OCI-LY3 (cell line): Measurements from ENCODE around the gene ABTB2.

ENCODE experiments used
- H2AFZ ChIP-seq: fragments of 200-600, 300-600 bp; shearing (Covaris generic); 2 replicates; pipeline ENCODE4 v1.6.0; 2014; ENCODE audit warnings: antibody characterized with exemption, low read depth, low read length
- H3K27ac ChIP-seq: fragments of 200-600, 300-600 bp; sonication (generic); 2 replicates; pipeline ENCODE4 v1.5.1; 2014; ENCODE audit warnings: mild to moderate bottlenecking, low read length, moderate library complexity, mixed read lengths
- H3K27me3 ChIP-seq: fragments of 200-600, 300-600 bp; sonication (generic); 2 replicates; pipeline ENCODE4 v1.6.1; 2014; ENCODE audit warnings: low read depth, low read length, mixed read lengths
- H3K36me3 ChIP-seq: fragments of 200-600, 300-600 bp; sonication (generic); replicated peaks from 2 replicates; pipeline ENCODE3; 2014; ENCODE audit warnings: low read depth, low read length, mixed read lengths
- H3K4me1 ChIP-seq: fragments of 300-600, 200-600 bp; sonication (generic); 2 replicates; pipeline ENCODE4 v1.6.1; 2014; ENCODE audit warnings: low read length, mixed read lengths
- H3K4me2 ChIP-seq: fragments of 200-600, 300-600 bp; sonication (generic); 2 replicates; pipeline ENCODE4 v1.6.1; 2014; ENCODE audit warnings: low read length, mixed read lengths
- H3K4me3 ChIP-seq: fragments of 300-600, 200-600 bp; sonication (generic); 2 replicates; pipeline ENCODE4 v1.5.1; 2014; ENCODE audit warnings: antibody characterized with exemption, mild to moderate bottlenecking, low read length, moderate library complexity
- H3K79me2 ChIP-seq: fragments of 300-600, 200-600 bp; shearing (Covaris generic); 2 replicates; pipeline ENCODE4 v1.6.1; 2014; ENCODE audit warnings: mild to moderate bottlenecking, low read length, mixed read lengths
- H3K9ac ChIP-seq: fragments of 300-600, 200-600 bp; shearing (Covaris generic); 2 replicates; pipeline ENCODE4 v1.6.0; 2014; ENCODE audit warnings: mild to moderate bottlenecking, low read length, moderate library complexity
- H3K9me3 ChIP-seq: fragments of 200-600, 300-600 bp; shearing (Covaris generic); 2 replicates; pipeline ENCODE4 v1.6.1; 2014; ENCODE audit warnings: low read length, mixed read lengths; ENCODE audit not compliant: insufficient read depth
- H4K20me1 ChIP-seq: fragments of 200-600, 300-600 bp; sonication (generic); 2 replicates; pipeline ENCODE4 v1.6.1; 2016; ENCODE audit warnings: low read length, mixed read lengths; ENCODE audit not compliant: insufficient read depth
- CTCF ChIP-seq: fragments of 200-600, 300-600 bp; sonication (generic); IDR thresholded peaks from 2 replicates; pipeline ENCODE4 v1.5.1; 2014; ENCODE audit warnings: antibody characterized with exemption, low read length, low read depth
- EZH2phosphoT487 ChIP-seq: fragments of 200-600 bp; shearing (Covaris generic); IDR thresholded peaks from 2 replicates; pipeline ENCODE4 v1.6.1; 2018; ENCODE audit warnings: antibody characterized with exemption, mixed run types, low read depth

Gene ABTB2

GRCh38 chr11:34198523-34198922 is 159.3 kb downstream of the ABTB2 start:
- Histone ChIP-seq H3K27ac (no peak overlapping the region), H3K4me3 (no peak overlapping the region), H3K4me1 (peaks cover 8% of the 10 kb centered on the region), H3K4me2 (no peak overlapping the region), H2AFZ (no peak overlapping the region), H3K79me2 (no peaks in the 10 kb centered on the region), H4K20me1 (no peaks in the 10 kb centered on the region), H3K9me3 (no peaks in the 10 kb centered on the region), H3K27me3 (no peaks in the 10 kb centered on the region), H3K36me3 (no peaks in the 10 kb centered on the region), H3K9ac (no peak overlapping the region)
- TF ChIP-seq CTCF, result no peak
- TF ChIP-seq EZH2phosphoT487, result no peak

- Histone ChIP-seq H3K36me3 (no peaks in the 10 kb centered on the region), H3K9me3 (no peaks in the 10 kb centered on the region), H3K9ac (no peak overlapping the region), H3K4me1 (peaks cover 4% of the 10 kb centered on the region; the same call in 1 of the 2 replicates), H3K4me2 (no peak overlapping the region), H2AFZ (no peak overlapping the region), H3K27ac (no peak overlapping the region), H4K20me1 (no peaks in the 10 kb centered on the region), H3K4me3 (no peak overlapping the region), H3K79me2 (no peaks in the 10 kb centered on the region), H3K27me3 (no peaks in the 10 kb centered on the region)
- TF ChIP-seq EZH2phosphoT487 (no peak), CTCF (no peak)
These were observed 160.6 kb downstream of the ABTB2 start for GRCh38 chr11:34197256-34197655.

DNA sequence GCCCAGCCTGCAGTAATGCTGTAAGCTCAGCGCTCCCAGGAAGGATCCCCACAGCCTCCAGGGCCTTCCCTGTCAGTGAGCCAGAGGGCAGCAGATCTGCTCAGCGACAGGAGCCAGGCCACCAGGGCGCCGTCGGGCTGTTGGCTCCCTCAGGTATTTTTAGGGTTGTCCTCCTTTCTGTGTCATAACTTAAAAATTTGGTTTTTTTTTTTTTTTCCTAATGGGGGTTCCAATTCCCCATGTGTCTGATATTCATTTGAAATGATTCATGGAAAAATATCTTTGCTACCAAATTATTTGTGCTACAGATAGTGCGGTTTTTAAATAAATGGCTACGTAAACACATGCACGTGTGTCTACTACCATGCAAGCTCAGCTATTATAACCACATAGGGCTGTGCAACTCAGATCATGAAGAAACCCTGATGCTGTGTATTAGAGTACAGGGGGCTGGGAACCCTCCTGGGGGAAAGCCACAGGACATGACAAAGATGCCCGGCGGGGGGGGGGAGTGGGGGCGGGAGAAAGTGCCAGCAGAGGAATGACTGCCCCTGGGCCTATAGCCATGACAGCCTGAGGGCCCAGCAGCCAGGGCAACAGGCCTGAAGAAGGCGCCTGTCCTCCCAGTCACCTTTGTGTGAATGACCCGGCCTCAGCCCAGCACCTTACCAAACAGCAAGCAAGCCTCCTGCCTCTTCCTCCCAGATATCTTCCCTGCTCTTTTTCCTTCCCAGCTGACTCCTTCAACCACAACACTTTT is 163.1 kb downstream of the ABTB2 start:
- no peak for TF ChIP-seq EZH2phosphoT487
- no peak for TF ChIP-seq CTCF
- H3K4me3 ChIP-seq, result no peak overlapping the region
- H2AFZ ChIP-seq, result no peak overlapping the region
- no peaks in the 10 kb centered on the region for H3K27me3 ChIP-seq
- no peaks in the 10 kb centered on the region for H3K36me3 ChIP-seq
- H4K20me1 ChIP-seq, result no peaks in the 10 kb centered on the region
- H3K4me2 ChIP-seq, result no peak overlapping the region
- no peaks in the 10 kb centered on the region for H3K9me3 ChIP-seq
- H3K9ac ChIP-seq, result no peak overlapping the region
- no peaks in the 10 kb centered on the region for H3K79me2 ChIP-seq
- no peak overlapping the region for H3K27ac ChIP-seq
- peaks cover 13% of the 10 kb centered on the region for H3K4me1 ChIP-seq

- H3K27ac ChIP-seq, result no peak overlapping the region
- H3K79me2 ChIP-seq, result no peaks in the 10 kb centered on the region
- H4K20me1 ChIP-seq, result no peaks in the 10 kb centered on the region
- no peak overlapping the region for H3K4me2 ChIP-seq
- H3K9me3 ChIP-seq, result no peaks in the 10 kb centered on the region
- H3K4me1 ChIP-seq, result peaks cover 13% of the 10 kb centered on the region
- TF ChIP-seq CTCF, result no peak
- no peak for TF ChIP-seq EZH2phosphoT487
- H3K27me3 ChIP-seq, result no peaks in the 10 kb centered on the region
- no peak overlapping the region for H3K9ac ChIP-seq
- no peaks in the 10 kb centered on the region for H3K36me3 ChIP-seq
- no peak overlapping the region for H2AFZ ChIP-seq
- no peak overlapping the region for H3K4me3 ChIP-seq
These were observed 165.1 kb downstream of the ABTB2 start for GRCh38 chr11:34192481-34193401.
